ENCODE data around the gene NETO2.
"Not testable (repeated sequence)": the region's sequence is repeated elsewhere in the genome, so short reads cannot be mapped to it uniquely, and the experiment has no call there.

Gene NETO2

GRCh38 chr16:47143677-47144558, at the start of gene NETO2:
Gene NETO2, minus strand, starts transcription at chr16:47143945. Its CDS starts 333 bp downstream, at chr16:47143612.
- DNase-seq = peak in 33 of 51 donors; percentile 12 to 64 (median 36)

- no peak for DNase-seq
Observed at GRCh38 chr16:47182318-47182717, 38.6 kb upstream of the NETO2 start.

GRCh38 chr16:47181066-47181465, 37.3 kb upstream of the NETO2 start:
- DNase-seq = not testable (repeated sequence)

- no peak for DNase-seq
Observed at GRCh38 chr16:47180073-47180472, 36.3 kb upstream of the NETO2 start.

- DNase-seq = no peak
Observed at GRCh38 chr16:47175152-47175551, 31.4 kb upstream of the NETO2 start.

GRCh38 chr16:47162670-47163420, 19.1 kb upstream of the NETO2 start:
- no peak for DNase-seq

GRCh38 chr16:47161464-47161863, 17.7 kb upstream of the NETO2 start:
- no peak for DNase-seq

GRCh38 chr16:47160422-47160821, 16.7 kb upstream of the NETO2 start:
- no peak for DNase-seq

- DNase-seq = no peak
Observed at GRCh38 chr16:47158992-47159391, 15.2 kb upstream of the NETO2 start.

- DNase-seq = no peak
Observed at GRCh38 chr16:47156680-47157215, 13.0 kb upstream of the NETO2 start.

- not testable (repeated sequence) for DNase-seq
Observed at GRCh38 chr16:47152501-47152900, 8.8 kb upstream of the NETO2 start.

GRCh38 chr16:47150067-47150466, 6.3 kb upstream of the NETO2 start:
- no peak for DNase-seq

GRCh38 chr16:47144559-47144877, 773 bp upstream of the NETO2 start:
- DNase-seq = peak in 1 of 51 donors; percentile 41

- peak in 30 of 51 donors; percentile 5 to 56 (median 30) for DNase-seq
Observed at GRCh38 chr16:47142821-47143676, 696 bp downstream of the NETO2 start.

- peak in 1 of 51 donors; percentile 66 for DNase-seq
Observed at GRCh38 chr16:47142486-47142820, 1.3 kb downstream of the NETO2 start.

- peak in 45 of 51 donors; percentile 6 to 91 (median 67) for DNase-seq
Observed at GRCh38 chr16:47141773-47142485, 1.8 kb downstream of the NETO2 start.

GRCh38 chr16:47140686-47141085, 3.1 kb downstream of the NETO2 start:
- DNase-seq = no peak

- DNase-seq = no peak
Observed at GRCh38 chr16:47139561-47140185, 4.1 kb downstream of the NETO2 start.

GRCh38 chr16:47137925-47138324, 5.8 kb downstream of the NETO2 start:
- not testable (repeated sequence) for DNase-seq

GRCh38 chr16:47136099-47136842, 7.5 kb downstream of the NETO2 start:
- no peak for DNase-seq
